Mesenchymal stem cell (in vitro differentiated cells and primary cell): ENCODE results near the gene TRIP12.
A peak's percentile ranks its signal among the peaks of the same experiment; 100 is the strongest.

Source experiments
- DNase-seq: peaks from one replicate; pipeline ENCODE4 v3.0.0-alpha.2; 2013
- H2AFZ ChIP-seq: one replicate; pipeline ENCODE4 v1.6.1; 2013; ENCODE audit warnings: low read depth, mild to moderate bottlenecking, control low read depth, inconsistent platforms, low read length, moderate library complexity
- H2AK5ac ChIP-seq: 2 replicates; pipeline ENCODE4 v1.6.1; 2013; ENCODE audit warnings: low read length, moderate library complexity, mild to moderate bottlenecking, inconsistent platforms; ENCODE audit not compliant: severe bottlenecking
- H2BK120ac ChIP-seq: one replicate; pipeline ENCODE4 v1.6.1; 2013; ENCODE audit warnings: low read depth, mild to moderate bottlenecking, inconsistent platforms, low read length, moderate library complexity
- H2BK12ac ChIP-seq, 2 experiments: one replicate each; pipeline ENCODE4 v1.6.1; 2013; ENCODE audit warnings: inconsistent platforms in 2 of 2, low read length in 2 of 2, mild to moderate bottlenecking in 2 of 2, moderate library complexity in 2 of 2, control low read depth in 1 of 2
- H2BK15ac ChIP-seq: one replicate; pipeline ENCODE4 v1.6.1; 2013; ENCODE audit warnings: mild to moderate bottlenecking, low read depth, inconsistent platforms; ENCODE audit not compliant: poor library complexity, severe bottlenecking
- H2BK5ac ChIP-seq: 2 replicates; pipeline ENCODE4 v1.6.1; 2013; ENCODE audit warnings: low read depth, mild to moderate bottlenecking, low read length, control low read depth, inconsistent platforms; ENCODE audit not compliant: poor library complexity, severe bottlenecking
- H3K14ac ChIP-seq, 2 experiments: one replicate each; pipeline ENCODE4 v1.6.1; 2013; ENCODE audit warnings: inconsistent platforms in 2 of 2, low read length in 2 of 2, control low read depth in 1 of 2, mild to moderate bottlenecking in 1 of 2, moderate library complexity in 1 of 2
- H3K18ac ChIP-seq, 2 experiments: one replicate each; pipeline ENCODE4 v1.6.1; 2013; ENCODE audit warnings: inconsistent platforms in 2 of 2, low read length in 2 of 2, control low read depth in 1 of 2, low read depth in 1 of 2, mild to moderate bottlenecking in 1 of 2
- H3K23ac ChIP-seq, 2 experiments: one replicate each; pipeline ENCODE4 v1.6.1; 2013; ENCODE audit warnings: inconsistent platforms in 2 of 2, low read length in 2 of 2, mild to moderate bottlenecking in 2 of 2, moderate library complexity in 2 of 2, control low read depth in 1 of 2
- H3K27ac ChIP-seq: 2 replicates; pipeline ENCODE4 v1.5.1; 2013; ENCODE audit warnings: mild to moderate bottlenecking, moderate library complexity, low read length, control low read depth, inconsistent platforms; ENCODE audit not compliant: poor library complexity, severe bottlenecking
- H3K27me3 ChIP-seq, 2 experiments: 2 replicates each; pipeline versions ENCODE4 v1.6.1 to v1.7.0; 2013; ENCODE audit warnings: low read length in 2 of 2, mild to moderate bottlenecking in 2 of 2, moderate library complexity in 2 of 2, control low read depth in 1 of 2, inconsistent platforms in 1 of 2; ENCODE audit not compliant: control insufficient read depth in 1 of 2, insufficient read depth in 1 of 2
- H3K36me3 ChIP-seq, 2 experiments: 2 replicates each; pipeline versions ENCODE4 v1.6.1 to v1.7.0; 2013; ENCODE audit warnings: low read length in 2 of 2, control low read depth in 1 of 2, inconsistent platforms in 1 of 2, low read depth in 1 of 2, mild to moderate bottlenecking in 1 of 2; ENCODE audit not compliant: insufficient read depth in 2 of 2, control insufficient read depth in 1 of 2
- H3K4ac ChIP-seq, 2 experiments: one replicate each; pipeline ENCODE4 v1.6.1; 2013; ENCODE audit warnings: inconsistent platforms in 2 of 2, low read length in 2 of 2, mild to moderate bottlenecking in 2 of 2, moderate library complexity in 2 of 2, control low read depth in 1 of 2, low read depth in 1 of 2
- H3K4me1 ChIP-seq: 2 replicates; pipeline ENCODE4 v1.6.1; 2013; ENCODE audit warnings: low read depth, low read length, control low read depth; ENCODE audit not compliant: control insufficient read depth, insufficient read depth
- H3K4me2 ChIP-seq: 2 replicates; pipeline ENCODE4 v1.6.1; 2013; ENCODE audit warnings: low read length, mild to moderate bottlenecking, inconsistent platforms; ENCODE audit not compliant: poor library complexity, severe bottlenecking
- H3K4me3 ChIP-seq, 2 experiments: 2 replicates each; pipeline versions ENCODE4 v1.5.1 to v1.7.0; 2013; ENCODE audit warnings: low read length in 2 of 2, mild to moderate bottlenecking in 2 of 2, control low read depth in 1 of 2, low read depth in 1 of 2; ENCODE audit not compliant: insufficient read depth in 1 of 2
- H3K79me1 ChIP-seq: replicated peaks from 2 replicates; pipeline ENCODE4 v1.6.1; 2013; ENCODE audit warnings: mild to moderate bottlenecking, control low read depth, low read length, inconsistent platforms; ENCODE audit not compliant: poor library complexity, severe bottlenecking
- H3K9ac ChIP-seq: 2 replicates; pipeline ENCODE4 v1.7.0; 2013; ENCODE audit warnings: mild to moderate bottlenecking, low read length, moderate library complexity
- H3K9me3 ChIP-seq: 2 replicates; pipeline ENCODE4 v1.7.0; 2013; ENCODE audit warnings: mild to moderate bottlenecking, low read length; ENCODE audit not compliant: control insufficient read depth
- H4K8ac ChIP-seq: one replicate; pipeline ENCODE4 v1.6.1; 2013; ENCODE audit warnings: inconsistent platforms, mild to moderate bottlenecking, low read length, moderate library complexity
- H4K91ac ChIP-seq: one replicate; pipeline ENCODE4 v1.6.1; 2013; ENCODE audit warnings: mild to moderate bottlenecking, low read length, inconsistent platforms
- WGBS: methylation state at CpG from one replicate; pipeline ENCODE4 v1.1.7; 2013; ENCODE audit warnings: mixed read lengths; 5-methylcytosine and 5-hydroxymethylcytosine counted together

Gene TRIP12

DNA sequence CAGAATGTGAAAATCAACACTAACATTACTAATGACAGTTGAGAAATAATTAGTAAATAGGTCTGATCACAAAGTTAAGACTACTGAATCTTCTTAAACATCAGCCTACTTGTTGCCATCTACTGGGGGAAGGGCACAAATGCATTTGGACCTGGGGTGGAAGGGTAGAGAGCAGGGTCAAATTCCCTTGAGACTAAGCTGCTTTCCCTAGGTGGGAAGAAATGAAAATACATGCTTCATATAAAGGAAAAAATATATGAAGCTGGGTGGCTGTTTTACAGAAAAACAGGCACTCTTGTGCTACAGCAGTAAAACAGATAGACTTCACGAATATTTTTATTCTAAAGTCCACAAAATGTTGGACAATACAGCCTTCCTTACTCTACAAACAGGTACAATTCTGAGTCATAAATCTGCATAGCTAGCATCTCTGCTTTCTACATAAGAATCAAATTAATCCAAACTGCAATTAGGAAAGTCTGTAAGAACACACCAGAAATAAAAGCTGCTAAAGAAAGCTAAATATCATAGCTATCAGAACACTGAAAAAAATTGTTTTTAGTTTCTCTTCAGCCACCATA is 10.9 kb downstream of the TRIP12 start:
- 50% methylated on average over 1 of the region's 1 CpG for WGBS
- no peak overlapping the region for H3K18ac ChIP-seq

DNA sequence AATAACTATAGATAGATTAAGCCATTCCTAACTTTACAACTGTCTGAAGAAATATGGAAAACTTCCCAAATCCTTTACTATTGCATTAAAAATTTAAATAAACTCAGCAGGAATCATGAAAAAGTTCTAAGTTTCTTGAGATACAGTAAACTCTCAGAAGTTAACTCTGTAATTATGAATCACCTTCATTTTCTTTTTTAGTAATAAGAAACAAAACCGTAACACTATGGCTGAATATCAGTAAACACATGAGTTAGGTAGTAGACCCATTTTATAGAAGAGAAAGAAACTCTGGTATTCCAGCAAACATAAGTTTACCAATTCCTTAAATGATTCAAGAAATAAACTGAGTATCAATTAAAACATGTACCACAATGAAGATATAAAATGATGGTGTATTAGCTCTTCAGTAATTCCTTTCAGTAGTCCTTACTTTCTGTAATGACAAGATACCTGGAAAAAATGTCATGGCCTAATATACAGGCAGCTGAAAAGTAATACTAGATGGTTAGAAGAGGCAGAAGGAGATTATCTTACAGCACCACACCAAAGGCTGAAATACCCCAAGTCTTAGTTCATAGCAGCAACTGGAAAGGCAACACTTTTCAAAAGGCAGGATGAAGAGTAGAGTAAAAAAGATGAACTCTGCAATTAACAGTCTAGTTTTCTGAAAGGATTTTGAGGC is 11.5 kb downstream of the TRIP12 start:
- WGBS = no CpG with 5 or more reads among the region's 1 CpG

More for the DNA sequence above, 10.9 kb downstream of the TRIP12 start:
- H3K79me1 ChIP-seq = peaks cover 1% of the 10 kb centered on the region
- no peak overlapping the region for H2BK15ac ChIP-seq
- H3K4ac ChIP-seq = no peak overlapping the region
- peak overlapping the region; percentile 21 for H3K9ac ChIP-seq
- no peak overlapping the region for H3K14ac ChIP-seq
- no peak overlapping the region for H3K27ac ChIP-seq
- H3K4me1 ChIP-seq = peaks cover 11% of the 10 kb centered on the region
- H3K9me3 ChIP-seq = no peaks in the 10 kb centered on the region
- H4K91ac ChIP-seq = no peak overlapping the region
- no peaks in the 10 kb centered on the region for H3K27me3 ChIP-seq
- H2AFZ ChIP-seq = no peak overlapping the region
- no peak overlapping the region for H3K23ac ChIP-seq
- no peak overlapping the region for H2BK120ac ChIP-seq
- no peak overlapping the region for H4K8ac ChIP-seq
- no peak overlapping the region for H3K4me2 ChIP-seq
- H3K36me3 ChIP-seq = peaks cover 10 to 33% of the 10 kb centered on the region in 2 experiments
- no peak overlapping the region for H2AK5ac ChIP-seq
- no peak overlapping the region for H3K4me3 ChIP-seq
- no peak overlapping the region for H2BK12ac ChIP-seq
- peak; percentile 40 for DNase-seq
- no peak overlapping the region for H2BK5ac ChIP-seq

DNA sequence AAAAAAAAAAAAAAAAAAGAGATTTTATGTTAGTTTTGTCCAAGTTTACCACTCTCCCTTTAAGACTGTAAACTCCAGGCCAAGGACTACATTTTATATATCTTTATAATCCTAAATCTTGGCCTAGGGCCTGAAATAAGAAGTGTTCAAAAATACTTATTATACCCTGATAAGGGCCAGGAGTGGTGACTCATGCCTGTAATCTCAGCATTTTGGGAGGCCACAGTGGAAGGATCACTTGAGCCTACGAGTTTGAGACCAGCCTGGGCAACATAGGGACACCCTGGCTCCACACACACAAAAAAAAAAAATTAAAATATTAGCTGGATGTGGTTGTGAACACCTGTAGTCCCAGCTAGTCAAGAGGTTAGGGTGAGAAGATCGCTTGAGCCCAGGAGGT is 12.7 kb downstream of the TRIP12 start:
- Histone ChIP-seq H3K36me3 (peaks cover 10 to 37% of the 10 kb centered on the region in 2 experiments), H3K18ac (no peak overlapping the region), H2BK15ac (no peak overlapping the region), H3K4me2 (no peak overlapping the region), H3K4ac (no peak overlapping the region), H4K91ac (no peak overlapping the region), H2BK5ac (no peak overlapping the region), H3K14ac (no peak overlapping the region), H3K9me3 (no peaks in the 10 kb centered on the region), H3K79me1 (peaks cover 1% of the 10 kb centered on the region), H3K27me3 (no peaks in the 10 kb centered on the region), H3K9ac (no peak overlapping the region), H2AFZ (no peak overlapping the region), H3K4me3 (no peak overlapping the region), H2BK120ac (peak overlapping the region; percentile 34), H3K4me1 (peaks cover 7% of the 10 kb centered on the region), H2AK5ac (no peak overlapping the region), H3K23ac (no peak overlapping the region), H2BK12ac (no peak overlapping the region), H4K8ac (no peak overlapping the region), H3K27ac (no peak overlapping the region)
- no peak for DNase-seq
- 96% methylated on average over 1 of the region's 2 CpGs for WGBS

More for the DNA sequence above, 11.5 kb downstream of the TRIP12 start:
- Histone ChIP-seq H2AFZ (no peak overlapping the region), H3K79me1 (peaks cover 1% of the 10 kb centered on the region), H4K91ac (no peak overlapping the region), H3K4ac (no peak overlapping the region), H2BK5ac (no peak overlapping the region), H2AK5ac (no peak overlapping the region), H3K36me3 (peaks cover 10 to 37% of the 10 kb centered on the region in 2 experiments), H3K18ac (no peak overlapping the region), H3K4me1 (peaks cover 9% of the 10 kb centered on the region), H3K14ac (no peak overlapping the region), H3K9ac (no peak overlapping the region), H3K4me3 (no peak overlapping the region), H3K9me3 (no peaks in the 10 kb centered on the region), H3K23ac (no peak overlapping the region), H2BK12ac (no peak overlapping the region), H3K27ac (no peak overlapping the region), H3K27me3 (no peaks in the 10 kb centered on the region), H2BK120ac (no peak overlapping the region), H2BK15ac (no peak overlapping the region), H4K8ac (no peak overlapping the region), H3K4me2 (no peak overlapping the region)
- no peak for DNase-seq

DNA sequence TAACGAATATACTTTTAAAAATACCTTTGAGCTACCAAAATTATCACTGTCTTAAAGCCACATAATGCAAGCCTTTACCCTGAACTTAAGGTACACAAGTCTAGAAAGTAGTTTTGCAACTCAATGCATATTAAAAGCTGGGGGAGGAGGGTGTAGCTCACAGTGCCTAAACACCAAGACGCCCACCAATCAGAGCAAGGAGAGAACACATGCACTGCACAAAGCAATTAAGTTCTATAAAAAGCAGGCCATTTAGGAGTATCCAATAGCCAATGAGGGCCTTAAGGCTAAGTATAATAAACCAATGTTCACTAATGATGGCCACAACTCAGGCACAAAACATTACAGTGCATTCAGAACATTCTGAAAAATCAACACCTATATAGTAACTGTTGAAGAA is 16.2 kb downstream of the TRIP12 start:
- Histone ChIP-seq H3K27me3 (no peaks in the 10 kb centered on the region), H3K27ac (no peak overlapping the region), H3K23ac (no peak overlapping the region), H3K36me3 (peaks cover 12 to 44% of the 10 kb centered on the region in 2 experiments), H2BK5ac (no peak overlapping the region), H2BK120ac (no peak overlapping the region), H3K14ac (no peak overlapping the region), H3K4me3 (no peak overlapping the region), H3K4me2 (no peak overlapping the region), H3K9ac (no peak overlapping the region), H3K79me1 (peaks cover 1% of the 10 kb centered on the region), H2AK5ac (no peak overlapping the region), H4K8ac (no peak overlapping the region), H4K91ac (no peak overlapping the region), H3K18ac (no peak overlapping the region), H3K4me1 (peaks cover 5% of the 10 kb centered on the region), H3K9me3 (no peaks in the 10 kb centered on the region), H2BK12ac (no peak overlapping the region), H2BK15ac (no peak overlapping the region), H3K4ac (no peak overlapping the region), H2AFZ (no peak overlapping the region)
- no peak for DNase-seq
- 100% methylated on average over 1 of the region's 2 CpGs for WGBS
